SK-N-MC (cell line): ENCODE data around the gene NMRK1.

Source experiments
- EZH2 ChIP-seq: fragments of 200-600 bp; sonication (generic); IDR thresholded peaks from one replicate; pipeline ENCODE4 v1.6.1; 2017; ENCODE audit warnings: antibody characterized with exemption
- POLR2AphosphoS5 ChIP-seq: IDR thresholded peaks from 2 replicates; pipeline ENCODE4 v1.6.1; 2012; ENCODE audit warnings: mild to moderate bottlenecking, low read depth, low read length, borderline replicate concordance

GRCh38 chr9:75120686-75121085 is 32.7 kb upstream of the NMRK1 start:
- no peak for TF ChIP-seq POLR2AphosphoS5
- no peak for TF ChIP-seq EZH2
